ENCODE data around the gene COL3A1. TPM values are rescaled to one million over a fixed set of nuclear protein-coding genes. Genes with fewer than 3 reads are reported as not detected.

COL3A1 gene
- total RNA-seq, 5 donors from 2014 or later (not counting 1 experiment from before 2014, with no cell fraction given), result 0.79 to 2.0 (median 1.3) TPM; not detected in 2

DNA sequence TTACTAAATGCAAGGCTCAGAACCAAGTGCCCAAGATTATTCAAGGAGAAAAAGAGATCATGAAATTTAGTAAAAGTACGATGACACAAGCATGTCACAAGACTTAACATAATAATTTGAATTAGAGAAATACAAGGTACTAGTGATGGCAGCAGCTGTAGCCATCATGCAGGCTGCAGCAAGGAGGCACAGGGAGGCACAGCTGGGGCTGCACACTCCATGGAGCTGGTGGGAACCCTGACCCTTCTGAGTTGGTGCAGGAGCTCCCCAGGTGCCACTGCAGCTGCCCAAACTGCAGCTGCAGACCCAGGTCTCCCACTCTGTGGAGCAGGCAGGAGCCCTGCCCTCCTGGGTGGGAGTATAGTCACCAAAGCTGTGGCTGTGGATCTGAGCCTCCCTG lies 46.0 kb downstream of the COL3A1 start:
- Mint-ChIP-seq H3K4me3 (no peak overlapping the region), H3K27me3 (peaks cover 3 to 14% of the 10 kb centered on the region in 2 donors), H3K9me3 (no peaks in the 10 kb centered on the region), H3K27ac (no peak overlapping the region), H3K36me3 (no peaks in the 10 kb centered on the region), H3K4me1 (no peaks in the 10 kb centered on the region)
- Histone ChIP-seq H3K27ac (ENCODE audit: low read length) (no peak overlapping the region), H3K27me3 (replicated peaks in 1 of 2; ENCODE audit: control insufficient read depth in 2 of 2, extremely low read depth in 1 of 2, insufficient read depth in 2 of 2, low read length in 1 of 2) (no peaks in the 10 kb centered on the region), H3K4me1 (ENCODE audit: control insufficient read depth in 1 of 2, extremely low read depth in 1 of 2, insufficient read depth in 2 of 2, low read length in 2 of 2) (no peaks in the 10 kb centered on the region), H3K4me3 (ENCODE audit: control insufficient read depth in 1 of 2, extremely low read depth in 1 of 2, low read length in 1 of 2) (no peak overlapping the region), H3K9me3 (no peaks in the 10 kb centered on the region), H3K36me3 (ENCODE audit: control insufficient read depth in 2 of 2, extremely low read depth in 1 of 2, insufficient read depth in 1 of 2, low read length in 1 of 2) (no peaks in the 10 kb centered on the region)
- ATAC-seq (replicated peaks in 1 of 4) (no peak), DNase-seq (no peak)
- CTCF ChIA-PET, result no interaction called here
- WGBS (ENCODE audit: insufficient coverage), result no CpG with 5 or more reads among the region's 1 CpG
- POLR2A ChIA-PET, result no interaction called here

DNA sequence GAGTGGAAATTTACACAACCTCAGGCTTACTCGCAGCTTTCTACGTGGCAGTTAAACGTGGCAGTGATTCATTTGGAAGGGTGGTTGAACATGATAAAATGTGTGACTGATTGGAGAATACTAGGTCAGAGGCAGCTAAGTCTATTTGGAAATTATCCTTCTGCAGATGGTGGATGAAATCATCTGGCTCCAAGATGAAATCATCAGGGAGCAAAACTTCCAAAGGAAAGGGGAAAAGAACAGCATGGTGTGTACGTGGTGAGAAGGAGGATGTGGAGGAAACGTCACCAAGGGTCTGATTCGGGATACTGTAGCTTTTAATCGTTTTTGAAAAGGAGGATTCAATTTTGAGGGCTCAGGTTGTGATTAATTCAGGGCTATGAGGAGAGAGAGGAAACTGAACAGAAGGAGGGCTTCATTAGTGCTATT lies 47.9 kb downstream of the COL3A1 start:
- H3K36me3 Mint-ChIP-seq, result no peaks in the 10 kb centered on the region
- H3K27me3 Mint-ChIP-seq, result peaks cover 3 to 14% of the 10 kb centered on the region in 2 donors
- H3K27ac Mint-ChIP-seq, result no peak overlapping the region
- H3K9me3 Mint-ChIP-seq, result no peaks in the 10 kb centered on the region
- ChIA-PET CTCF (no interaction called here), POLR2A (interaction anchor here in 1 of 2 donors (0.6 kb wide), 1 partner anchor 1002 kb away, joined by 8 read pairs; no protein-coding TSS in a partner anchor)
- H3K4me3 Mint-ChIP-seq, result no peak overlapping the region
- Histone ChIP-seq H3K9me3 (no peaks in the 10 kb centered on the region), H3K4me1 (ENCODE audit: control insufficient read depth in 1 of 2, extremely low read depth in 1 of 2, insufficient read depth in 2 of 2, low read length in 2 of 2) (no peaks in the 10 kb centered on the region), H3K36me3 (ENCODE audit: control insufficient read depth in 2 of 2, extremely low read depth in 1 of 2, insufficient read depth in 1 of 2, low read length in 1 of 2) (no peaks in the 10 kb centered on the region), H3K27ac (ENCODE audit: low read length) (no peak overlapping the region), H3K4me3 (ENCODE audit: control insufficient read depth in 1 of 2, extremely low read depth in 1 of 2, low read length in 1 of 2) (no peak overlapping the region), H3K27me3 (replicated peaks in 1 of 2; ENCODE audit: control insufficient read depth in 2 of 2, extremely low read depth in 1 of 2, insufficient read depth in 2 of 2, low read length in 1 of 2) (no peaks in the 10 kb centered on the region)
- no peaks in the 10 kb centered on the region for H3K4me1 Mint-ChIP-seq
- 61% methylated on average over 7 of the region's 7 CpGs for WGBS (ENCODE audit: insufficient coverage)
- ATAC-seq (replicated peaks in 1 of 4) (no peak), DNase-seq (no peak)

DNA sequence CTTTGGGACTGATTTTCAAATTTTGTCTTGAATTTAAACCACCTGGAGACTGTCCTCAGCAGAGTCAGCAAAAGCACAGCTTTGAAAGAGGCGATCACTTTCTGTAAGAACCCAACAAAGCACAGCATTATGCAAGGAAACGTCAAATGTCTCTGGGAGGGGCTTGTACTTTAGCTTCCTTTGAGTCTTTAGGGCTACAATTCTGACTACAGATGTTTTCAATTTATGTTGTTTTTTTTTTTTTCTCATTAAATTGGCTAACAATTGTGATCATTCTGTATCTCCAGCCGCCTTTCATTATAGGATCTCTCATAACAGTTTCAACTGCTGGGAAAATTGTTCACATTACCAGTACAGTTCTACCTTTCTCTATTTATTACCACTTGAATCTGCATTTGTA lies 48.3 kb downstream of the COL3A1 start:
- Mint-ChIP-seq H3K4me3 (no peak overlapping the region), H3K36me3 (no peaks in the 10 kb centered on the region), H3K27me3 (peaks cover 0 to 14% of the 10 kb centered on the region in 2 donors), H3K27ac (no peak overlapping the region), H3K4me1 (no peaks in the 10 kb centered on the region), H3K9me3 (no peaks in the 10 kb centered on the region)
- ATAC-seq (replicated peaks in 1 of 4) (no peak), DNase-seq (no peak)
- no peak overlapping the region for H3K27ac ChIP-seq (ENCODE audit: low read length)
- ChIA-PET POLR2A (interaction anchor here in 1 of 2 donors (0.6 kb wide), 1 partner anchor 1003 kb away, joined by 8 read pairs; no protein-coding TSS in a partner anchor), CTCF (no interaction called here)
- H3K27me3 ChIP-seq (replicated peaks in 1 of 2; ENCODE audit: control insufficient read depth in 2 of 2, extremely low read depth in 1 of 2, insufficient read depth in 2 of 2, low read length in 1 of 2), result no peaks in the 10 kb centered on the region
- H3K36me3 ChIP-seq (ENCODE audit: control insufficient read depth in 2 of 2, extremely low read depth in 1 of 2, insufficient read depth in 1 of 2, low read length in 1 of 2), result no peaks in the 10 kb centered on the region
- 86% methylated on average over 1 of the region's 3 CpGs for WGBS (ENCODE audit: insufficient coverage)
- no peak overlapping the region for H3K4me3 ChIP-seq (ENCODE audit: control insufficient read depth in 1 of 2, extremely low read depth in 1 of 2, low read length in 1 of 2)
- H3K9me3 ChIP-seq, result no peaks in the 10 kb centered on the region
- no peaks in the 10 kb centered on the region for H3K4me1 ChIP-seq (ENCODE audit: control insufficient read depth in 1 of 2, extremely low read depth in 1 of 2, insufficient read depth in 2 of 2, low read length in 2 of 2)

DNA sequence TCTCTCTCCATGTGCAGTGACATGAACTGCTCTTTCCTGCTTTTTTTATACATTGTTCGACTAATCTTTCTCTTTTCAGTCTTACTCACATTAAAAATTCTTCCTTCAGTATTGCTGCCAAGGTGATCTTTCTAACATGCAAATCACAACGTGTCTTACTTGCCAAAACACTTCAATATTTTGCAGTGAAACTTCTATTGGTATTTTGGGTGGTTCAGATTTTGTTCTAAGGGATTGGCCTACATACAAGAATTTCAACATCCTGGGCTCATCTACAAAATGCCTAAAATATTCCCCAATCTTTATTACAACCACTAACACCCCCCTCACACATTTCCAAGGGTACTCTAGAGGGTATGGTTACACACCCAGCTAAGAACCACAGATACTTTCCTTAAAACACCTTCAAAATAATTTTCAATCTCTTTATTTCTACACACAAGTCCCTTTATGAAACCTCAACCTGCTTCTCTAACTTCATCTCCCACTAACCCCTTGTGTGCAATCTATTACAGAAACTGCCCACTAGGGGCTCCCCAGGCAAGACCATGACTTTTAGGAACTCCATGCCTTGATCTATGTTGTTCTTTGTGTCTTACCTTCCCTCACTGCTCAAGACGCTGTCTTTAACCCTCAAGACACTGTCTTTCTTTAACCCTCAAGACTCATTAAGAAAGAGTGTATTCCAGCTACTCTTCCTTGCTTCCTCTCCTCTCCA lies 50.9 kb downstream of the COL3A1 start:
- Histone ChIP-seq H3K4me3 (ENCODE audit: control insufficient read depth in 1 of 2, extremely low read depth in 1 of 2, low read length in 1 of 2) (no peak overlapping the region), H3K36me3 (ENCODE audit: control insufficient read depth in 2 of 2, extremely low read depth in 1 of 2, insufficient read depth in 1 of 2, low read length in 1 of 2) (no peaks in the 10 kb centered on the region), H3K4me1 (ENCODE audit: control insufficient read depth in 1 of 2, extremely low read depth in 1 of 2, insufficient read depth in 2 of 2, low read length in 2 of 2) (no peaks in the 10 kb centered on the region), H3K27ac (ENCODE audit: low read length) (no peak overlapping the region), H3K9me3 (no peaks in the 10 kb centered on the region), H3K27me3 (replicated peaks in 1 of 2; ENCODE audit: control insufficient read depth in 2 of 2, extremely low read depth in 1 of 2, insufficient read depth in 2 of 2, low read length in 1 of 2) (no peaks in the 10 kb centered on the region)
- peaks cover 0 to 8% of the 10 kb centered on the region in 2 donors for H3K27me3 Mint-ChIP-seq
- H3K27ac Mint-ChIP-seq, result no peak overlapping the region
- 50% methylated on average over 1 of the region's 3 CpGs for WGBS (ENCODE audit: insufficient coverage)
- ChIA-PET CTCF (no interaction called here), POLR2A (no interaction called here)
- H3K36me3 Mint-ChIP-seq, result no peaks in the 10 kb centered on the region
- H3K4me3 Mint-ChIP-seq, result no peak overlapping the region
- H3K9me3 Mint-ChIP-seq, result no peaks in the 10 kb centered on the region
- ATAC-seq (replicated peaks in 1 of 4) (no peak), DNase-seq (no peak)
- H3K4me1 Mint-ChIP-seq, result no peaks in the 10 kb centered on the region

DNA sequence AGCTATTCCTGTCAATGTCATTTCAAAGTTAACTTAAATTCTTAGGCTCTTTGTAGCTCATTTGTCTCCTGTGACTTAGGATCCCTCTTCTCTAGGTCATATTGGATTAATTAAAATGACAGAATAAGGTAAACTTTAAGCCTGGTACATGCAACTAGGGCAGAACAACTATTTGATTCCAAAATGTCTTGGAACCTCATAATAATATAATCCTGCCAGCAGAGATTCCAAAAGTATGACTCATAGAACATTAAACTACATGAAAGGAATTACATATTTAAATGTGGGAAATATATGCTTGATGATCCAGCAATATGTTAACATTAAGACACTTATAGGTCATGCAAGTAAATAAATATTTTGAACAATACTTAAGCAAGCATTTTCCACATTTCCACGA lies 63.3 kb downstream of the COL3A1 start:
- POLR2A ChIA-PET, result no interaction called here
- Mint-ChIP-seq H3K36me3 (no peaks in the 10 kb centered on the region), H3K4me3 (no peak overlapping the region), H3K27ac (no peak overlapping the region), H3K4me1 (peaks cover 8 to 10% (median 10%) of the 10 kb centered on the region in 3 donors), H3K9me3 (no peaks in the 10 kb centered on the region), H3K27me3 (no peaks in the 10 kb centered on the region)
- H3K36me3 ChIP-seq (ENCODE audit: control insufficient read depth in 2 of 2, extremely low read depth in 1 of 2, insufficient read depth in 1 of 2, low read length in 1 of 2), result no peaks in the 10 kb centered on the region
- no CpG with 5 or more reads among the region's 1 CpG for WGBS (ENCODE audit: insufficient coverage)
- no peaks in the 10 kb centered on the region for H3K27me3 ChIP-seq (replicated peaks in 1 of 2; ENCODE audit: control insufficient read depth in 2 of 2, extremely low read depth in 1 of 2, insufficient read depth in 2 of 2, low read length in 1 of 2)
- H3K9me3 ChIP-seq, result no peaks in the 10 kb centered on the region
- ATAC-seq (replicated peaks in 1 of 4) (no peak), DNase-seq (no peak)
- peaks cover 0 to 6% of the 10 kb centered on the region in 2 experiments for H3K4me1 ChIP-seq (ENCODE audit: control insufficient read depth in 1 of 2, extremely low read depth in 1 of 2, insufficient read depth in 2 of 2, low read length in 2 of 2)
- H3K4me3 ChIP-seq (ENCODE audit: control insufficient read depth in 1 of 2, extremely low read depth in 1 of 2, low read length in 1 of 2), result no peak overlapping the region
- no peak overlapping the region for H3K27ac ChIP-seq (ENCODE audit: low read length)
- CTCF ChIA-PET, result no interaction called here

DNA sequence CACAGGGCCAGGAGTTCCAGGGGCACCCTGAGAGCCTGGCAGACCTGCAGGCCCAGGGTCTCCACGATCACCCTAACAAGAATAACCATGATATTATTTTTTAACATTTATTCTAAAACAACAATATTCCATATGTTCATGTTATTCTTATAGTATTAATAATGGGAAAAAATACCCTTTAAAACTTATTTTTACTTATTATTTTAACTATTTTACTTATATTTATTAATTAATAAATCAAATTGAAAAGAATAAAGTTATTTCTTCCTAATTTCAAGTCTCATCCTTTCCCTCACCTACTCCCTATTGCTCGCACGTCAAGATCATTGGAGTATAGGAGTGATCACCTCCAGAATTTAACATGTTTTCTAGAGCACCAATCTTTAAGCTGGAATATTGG lies 71.7 kb downstream of the COL3A1 start:
- H3K4me1 Mint-ChIP-seq, result no peaks in the 10 kb centered on the region

More for the DNA sequence above, 71.7 kb downstream of the COL3A1 start:
- no peaks in the 10 kb centered on the region for H3K36me3 Mint-ChIP-seq
- Histone ChIP-seq H3K4me3 (ENCODE audit: control insufficient read depth in 1 of 2, extremely low read depth in 1 of 2, low read length in 1 of 2) (no peak overlapping the region), H3K36me3 (ENCODE audit: control insufficient read depth in 2 of 2, extremely low read depth in 1 of 2, insufficient read depth in 1 of 2, low read length in 1 of 2) (no peaks in the 10 kb centered on the region), H3K27ac (ENCODE audit: low read length) (no peak overlapping the region), H3K9me3 (no peaks in the 10 kb centered on the region), H3K4me1 (ENCODE audit: control insufficient read depth in 1 of 2, extremely low read depth in 1 of 2, insufficient read depth in 2 of 2, low read length in 2 of 2) (no peaks in the 10 kb centered on the region), H3K27me3 (replicated peaks in 1 of 2; ENCODE audit: control insufficient read depth in 2 of 2, extremely low read depth in 1 of 2, insufficient read depth in 2 of 2, low read length in 1 of 2) (no peaks in the 10 kb centered on the region)
- no CpG with 5 or more reads among the region's 3 CpGs for WGBS (ENCODE audit: insufficient coverage)
- H3K9me3 Mint-ChIP-seq, result no peaks in the 10 kb centered on the region
- DNase-seq, result no peak
- no peak overlapping the region for H3K27ac Mint-ChIP-seq
- CTCF ChIA-PET, result interaction anchor here in 1 of 2 donors (1.2 kb wide), 1 partner anchor 48 kb away, joined by 3 read pairs; no protein-coding TSS in a partner anchor
- no peak for ATAC-seq (replicated peaks in 1 of 4)
- H3K4me3 Mint-ChIP-seq, result no peak overlapping the region
- H3K27me3 Mint-ChIP-seq, result no peaks in the 10 kb centered on the region
- POLR2A ChIA-PET, result no interaction called here
